HG02943 (cell line): Measurements from ENCODE around the gene IFIT1.
"Not testable (repeated sequence)": the region's sequence is repeated elsewhere in the genome, so short reads cannot be mapped to it uniquely, and the experiment has no call there.

Source experiments
- ATAC-seq: cut with Tn5 transposase; IDR thresholded peaks from one replicate; pipeline ENCODE4 v1.9.1; 2021; ENCODE audit warnings: mild to moderate bottlenecking, low read depth, moderate library complexity; ENCODE audit not compliant: unreplicated experiment

IFIT1 gene

DNA sequence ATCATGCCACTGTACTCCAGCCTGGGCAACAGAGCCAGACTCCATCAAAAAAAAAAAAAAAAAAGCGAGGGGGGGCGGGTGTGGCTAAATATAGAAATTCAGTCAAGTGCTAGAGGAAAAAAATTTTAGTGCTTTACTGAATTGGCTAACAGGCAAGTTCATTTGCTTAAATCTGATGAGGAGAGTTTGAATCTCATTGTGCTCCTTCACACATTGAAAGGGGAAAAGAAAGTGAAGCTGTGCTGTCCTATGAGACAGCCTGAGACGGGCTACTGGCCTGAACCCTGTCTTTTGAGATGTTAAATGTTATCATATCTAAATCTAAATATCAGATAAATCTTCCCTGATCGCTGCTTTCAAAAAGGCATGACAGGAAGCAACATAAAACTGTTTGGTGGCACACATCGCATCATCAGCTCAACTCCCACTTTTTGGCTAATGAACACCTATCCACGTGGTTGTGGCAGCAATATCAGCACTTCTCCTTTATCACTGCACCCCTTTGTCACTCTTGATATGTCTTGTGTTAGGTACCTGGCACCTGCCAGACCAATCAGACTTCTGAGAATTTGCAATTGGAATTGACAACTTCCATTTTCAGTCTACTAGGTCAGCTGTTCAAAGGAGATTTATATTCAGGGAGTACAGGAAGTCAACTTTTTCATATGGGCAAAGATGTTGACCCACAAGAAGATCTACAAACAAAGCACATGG lies 28.5 kb upstream of the IFIT1 start:
- no peak for ATAC-seq

DNA sequence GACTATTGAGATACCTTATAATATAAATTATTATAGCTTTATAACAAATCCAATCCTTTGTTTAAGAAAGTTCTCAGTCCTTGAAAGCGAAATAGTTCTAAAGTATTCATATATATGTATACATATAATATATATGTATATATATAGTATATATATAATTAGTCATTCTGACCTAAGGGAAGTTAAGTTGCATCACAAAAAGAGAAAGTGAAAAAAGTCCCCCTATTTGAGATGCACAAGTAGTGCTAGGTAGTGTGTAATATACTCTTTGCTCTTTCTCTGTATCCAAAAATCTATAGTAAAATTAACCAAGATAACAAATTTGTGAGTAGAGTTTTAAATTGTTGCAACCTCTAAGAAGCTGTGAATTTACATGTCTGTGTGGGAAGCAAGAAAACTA lies 27.9 kb upstream of the IFIT1 start:
- no peak for ATAC-seq

DNA sequence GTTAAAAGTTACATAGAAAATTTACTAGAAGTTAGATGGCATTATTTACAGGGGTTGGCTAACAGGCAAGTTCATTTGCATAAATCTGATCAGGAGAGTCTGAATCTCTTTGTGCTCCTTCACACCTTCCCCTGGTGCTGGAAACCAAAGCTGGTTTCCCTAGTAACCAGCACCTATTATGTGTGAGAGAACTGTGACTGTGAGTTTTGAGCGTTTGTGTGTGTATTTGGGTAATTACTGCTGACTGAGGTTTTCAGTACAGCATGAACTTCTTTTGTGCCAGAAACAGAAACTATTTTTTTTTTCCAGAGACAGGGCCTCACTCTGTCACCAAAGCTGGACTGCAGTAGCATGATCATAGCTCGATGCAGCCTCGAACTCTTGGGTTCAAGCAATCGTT lies 24.9 kb upstream of the IFIT1 start:
- ATAC-seq = peak; percentile 56

- ATAC-seq = no peak
These were observed 24.3 kb upstream of the IFIT1 start for GRCh38 chr10:89368129-89368528.

DNA sequence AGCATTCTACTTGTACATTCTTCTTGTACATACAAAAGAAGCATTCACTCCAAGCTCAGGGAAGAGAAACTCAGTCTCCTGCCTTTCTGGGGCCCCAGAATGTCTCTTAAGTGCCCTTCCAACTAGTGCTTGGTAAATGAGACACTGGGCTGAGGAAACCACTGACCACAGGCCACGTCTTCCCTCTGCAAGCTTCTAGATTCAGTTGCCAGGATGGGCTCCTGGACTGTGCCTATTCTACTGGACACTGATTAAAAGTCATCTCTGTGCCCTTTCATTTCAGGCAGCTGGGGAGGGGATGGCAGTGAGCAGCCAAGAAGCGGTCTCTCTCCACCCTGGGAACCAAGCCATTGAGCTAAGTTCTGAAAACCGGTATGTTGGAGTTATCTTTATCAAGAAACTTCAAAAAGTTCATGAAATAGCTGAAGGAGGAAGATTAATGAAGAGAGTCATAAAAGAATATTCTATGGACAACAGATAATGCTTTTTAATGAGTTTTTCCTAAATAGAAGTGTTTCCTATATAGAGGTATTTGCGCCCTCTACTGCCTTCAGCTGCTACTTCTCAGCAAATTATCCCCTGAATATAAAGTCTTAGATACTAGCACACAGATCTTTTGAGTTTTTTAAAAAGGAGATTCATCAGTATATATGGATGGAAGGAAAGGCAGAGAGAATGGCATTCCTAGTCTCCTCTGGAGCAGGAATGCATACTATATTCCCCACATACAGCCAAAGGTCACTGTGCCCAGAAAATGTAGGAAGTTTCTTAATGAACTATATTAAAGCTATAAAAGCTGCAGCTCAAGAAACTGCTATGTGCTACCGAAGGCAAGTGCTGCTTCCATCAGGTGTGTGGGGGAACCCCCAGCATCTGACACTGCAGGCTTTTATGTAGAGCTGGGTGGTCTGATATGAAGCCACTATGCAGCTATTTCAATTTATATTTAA lies 23.0 kb upstream of the IFIT1 start:
- ATAC-seq = no peak

DNA sequence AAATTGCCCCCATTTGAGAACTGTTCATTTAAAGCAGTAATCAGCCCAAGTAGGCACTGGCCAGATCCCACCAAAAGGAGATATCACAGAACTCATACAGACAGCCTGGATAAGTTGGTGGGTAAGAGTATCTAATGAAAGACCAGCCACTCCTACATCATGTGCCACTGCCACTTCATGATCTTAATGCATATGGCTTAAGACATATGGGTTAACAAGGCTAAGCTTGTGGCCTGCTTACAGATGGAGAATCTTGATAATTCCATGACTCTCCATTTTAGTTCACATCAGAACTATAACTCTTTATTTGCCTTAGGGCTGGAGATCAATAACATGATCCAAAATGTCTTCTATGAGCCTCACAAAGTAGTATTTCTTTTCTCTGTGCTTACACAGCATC lies 21.3 kb upstream of the IFIT1 start:
- ATAC-seq = no peak

DNA sequence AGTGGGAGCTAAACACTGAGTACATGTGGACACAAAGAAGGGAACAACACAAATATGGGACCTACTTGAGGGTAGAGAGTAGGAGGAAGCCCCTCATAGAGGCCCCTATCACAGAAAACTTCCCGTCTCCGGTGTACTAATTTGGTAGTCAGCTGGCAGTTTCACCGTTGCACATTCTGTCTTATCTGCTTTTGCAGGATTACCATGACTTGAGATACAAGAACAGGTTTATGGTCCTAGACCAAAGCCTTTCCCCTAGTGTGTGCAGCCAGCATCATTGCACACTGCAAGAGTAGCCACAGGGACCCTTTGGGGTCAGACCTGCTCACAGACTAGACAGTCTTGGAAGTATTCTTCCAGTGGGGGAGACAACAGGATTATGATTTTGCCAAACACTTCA lies 20.4 kb upstream of the IFIT1 start:
- no peak for ATAC-seq

DNA sequence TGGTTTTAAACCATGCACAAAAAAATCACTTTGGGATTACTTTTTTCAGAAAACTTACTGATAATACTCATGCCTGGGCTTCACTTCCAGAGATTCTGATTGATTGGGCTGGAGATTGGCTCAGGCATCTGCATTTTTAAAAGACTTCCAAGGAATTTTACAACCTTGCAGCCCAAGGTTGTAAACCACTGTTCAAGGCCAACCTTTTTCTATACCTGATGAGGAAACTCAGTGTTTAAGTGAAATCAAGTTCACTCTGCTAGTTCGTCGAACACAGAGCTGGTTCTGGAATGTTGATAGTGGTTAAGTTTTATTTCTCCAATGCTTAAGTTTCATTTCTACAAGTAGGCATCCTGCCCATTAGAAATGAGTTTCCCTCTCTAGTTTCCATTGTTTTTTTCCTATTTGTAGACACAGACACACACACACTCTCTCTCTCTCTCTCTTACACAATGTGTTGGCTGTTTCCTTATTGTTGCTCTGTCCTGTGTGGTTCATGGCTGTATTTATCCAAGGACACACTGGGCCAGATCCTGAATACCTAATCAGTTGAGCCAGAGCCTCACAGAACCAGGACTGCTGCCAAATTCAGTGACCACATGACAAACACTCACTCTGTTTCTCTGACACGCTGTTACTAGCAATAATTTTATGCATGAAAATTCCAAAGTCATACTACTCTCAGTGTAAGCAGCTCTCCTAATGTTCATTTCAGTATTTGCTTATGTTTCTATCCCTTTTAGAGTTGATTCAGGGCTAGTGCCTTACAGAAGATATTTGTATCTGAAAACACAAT lies 18.3 kb upstream of the IFIT1 start:
- ATAC-seq = no peak

- no peak for ATAC-seq
These were observed 17.7 kb upstream of the IFIT1 start for GRCh38 chr10:89374713-89375141.

- no peak for ATAC-seq
These were observed 14.5 kb upstream of the IFIT1 start, which contains the start of gene IFIT1B for GRCh38 chr10:89377705-89378637. TSS of gene IFIT1B (plus strand) at chr10:89378056. CDS start at chr10:89378136, 80 bp downstream.

GRCh38 chr10:89379103-89379502 lies 13.3 kb upstream of the IFIT1 start:
- ATAC-seq = no peak

DNA sequence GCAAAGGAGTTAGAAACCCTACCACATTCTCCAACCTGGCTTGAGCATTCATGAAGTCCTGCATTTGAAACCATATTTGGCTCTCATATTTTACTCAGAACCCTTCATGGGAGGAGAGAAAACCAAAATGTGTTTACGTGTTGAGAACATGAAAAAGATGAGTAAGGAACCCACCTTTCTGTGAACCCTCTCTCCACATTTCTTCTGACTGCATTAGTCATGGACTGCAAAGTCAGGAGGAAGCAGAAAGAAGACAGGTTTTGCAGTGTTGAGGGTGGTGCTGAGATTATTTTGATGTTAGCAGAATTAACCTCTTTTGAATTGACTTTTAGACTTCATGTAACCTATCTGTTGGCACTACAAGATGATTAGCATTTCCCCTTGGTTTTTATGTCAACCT lies 9.7 kb upstream of the IFIT1 start:
- ATAC-seq = no peak

- ATAC-seq = no peak
These were observed 7.7 kb upstream of the IFIT1 start for GRCh38 chr10:89384474-89385340.

DNA sequence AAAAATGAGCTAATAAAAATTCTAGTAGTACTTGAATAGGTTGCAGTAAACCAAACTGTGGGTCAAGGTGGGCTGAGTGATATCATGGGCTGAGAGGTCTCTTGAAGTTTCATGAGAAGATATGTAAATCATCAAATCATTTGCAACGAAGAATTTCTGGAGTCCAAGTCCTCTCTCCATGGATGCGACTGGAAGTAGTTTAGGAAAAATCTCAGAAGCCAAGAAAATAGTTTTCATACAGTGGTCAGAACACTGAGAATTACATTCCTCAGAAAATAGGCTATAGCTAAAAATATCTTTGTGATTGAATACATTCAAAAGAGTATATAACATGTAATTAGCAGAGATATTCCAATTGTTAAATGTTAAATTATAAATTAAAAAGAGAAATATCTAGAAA lies 3.6 kb upstream of the IFIT1 start:
- no peak for ATAC-seq

DNA sequence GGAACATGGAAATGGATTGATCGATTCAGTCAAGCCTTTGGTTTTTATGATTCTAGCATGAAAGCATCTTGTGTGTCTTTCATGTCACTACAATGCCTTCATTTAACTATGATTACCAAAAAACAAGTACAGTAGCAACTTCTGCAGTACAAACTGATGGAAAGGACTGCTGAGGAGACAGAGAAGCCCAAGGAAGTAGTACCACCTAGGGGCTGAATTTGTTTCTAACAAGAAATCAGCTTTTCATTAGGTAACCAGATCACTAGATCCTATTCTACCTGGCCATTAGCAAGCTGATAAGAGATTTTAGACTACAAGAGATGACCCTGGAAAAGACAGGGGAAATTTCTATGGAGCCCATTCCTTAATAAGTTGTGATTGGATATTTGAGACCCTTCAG lies 3.2 kb upstream of the IFIT1 start:
- no peak for ATAC-seq

DNA sequence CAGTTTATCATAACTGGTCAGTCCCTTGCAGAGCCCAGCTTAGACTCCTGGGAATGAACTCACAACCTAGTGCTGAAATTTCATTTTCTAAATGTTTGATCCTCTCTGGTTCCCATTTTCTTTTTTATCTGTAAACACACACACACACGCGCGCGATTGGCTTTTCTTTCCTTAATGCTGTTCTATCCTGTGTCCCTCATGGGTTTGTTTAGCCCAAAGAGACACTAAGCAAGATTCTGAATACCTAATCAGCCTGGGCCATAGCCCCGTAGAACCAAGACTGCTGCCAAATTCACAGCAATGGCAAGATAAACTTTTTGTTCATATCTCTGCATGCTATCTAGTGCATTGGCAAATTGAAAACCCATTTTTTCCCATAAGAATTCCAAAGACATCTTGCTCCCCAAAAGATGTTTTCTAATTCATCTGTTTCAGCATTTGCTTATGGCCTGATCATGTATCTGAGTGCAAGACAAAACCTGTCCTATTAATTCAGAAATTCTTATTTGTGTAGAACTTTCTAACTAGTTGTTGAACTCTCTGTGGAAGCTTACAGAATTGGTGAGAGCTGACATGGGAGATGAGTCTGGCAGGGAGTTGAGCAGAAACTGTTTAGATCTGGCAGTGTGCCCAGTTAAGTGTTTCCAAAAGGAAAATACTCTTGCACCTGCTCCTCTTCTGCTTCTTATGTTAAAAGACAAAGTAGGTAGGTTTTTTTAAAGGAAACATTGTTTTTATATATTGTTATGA lies 1.8 kb upstream of the IFIT1 start:
- ATAC-seq = no peak

- ATAC-seq = not testable (repeated sequence)
These were observed 1.2 kb upstream of the IFIT1 start for GRCh38 chr10:89391226-89391576.

GRCh38 chr10:89392974-89393373 lies 551 bp downstream of the IFIT1 start:
- peak; percentile 25 for ATAC-seq
